GM12874 (cell line): ENCODE results near the gene NOG.

Experiments
- CTCF ChIP-seq: IDR thresholded peaks from 2 replicates; pipeline ENCODE4 v1.5.1; 2011; ENCODE audit warnings: low read depth, mild to moderate bottlenecking, control low read depth, low read length, moderate library complexity; ENCODE audit not compliant: insufficient read depth

The NOG gene

GRCh38 chr17:56598466-56598865 is 5.0 kb downstream of the NOG start:
- TF ChIP-seq CTCF = no peak

- TF ChIP-seq CTCF = no peak
These were observed 5.6 kb downstream of the NOG start for GRCh38 chr17:56599088-56599487.

- no peak for TF ChIP-seq CTCF
These were observed 6.1 kb downstream of the NOG start for GRCh38 chr17:56599566-56599965.

GRCh38 chr17:56600256-56600655 is 6.8 kb downstream of the NOG start:
- TF ChIP-seq CTCF = no peak

- TF ChIP-seq CTCF = no peak
These were observed 8.1 kb downstream of the NOG start for GRCh38 chr17:56601591-56601990.

GRCh38 chr17:56602292-56603130 is 9.0 kb downstream of the NOG start:
- TF ChIP-seq CTCF = no peak

- no peak for TF ChIP-seq CTCF
These were observed 10.2 kb downstream of the NOG start for GRCh38 chr17:56603486-56604238.
